ENCODE measurements around the gene GAA.

The GAA gene

GRCh38 chr17:80070375-80071115 lies 30.8 kb upstream of the GAA start:
- TF ChIP-seq TAF1 (IDR thresholded peaks at IDR 0.05; ENCODE audit: borderline replicate concordance, insufficient read depth, low read length) (no peak), SIN3A (IDR thresholded peaks at IDR 0.05; ENCODE audit: borderline replicate concordance, insufficient read depth, low read length) (no peak), FOXP2 (optimal IDR thresholded peaks at IDR 0.05; ENCODE audit: borderline replicate concordance, extremely low read depth, extremely low read length, insufficient read depth) (no peak), REST (IDR thresholded peaks at IDR 0.05; ENCODE audit: insufficient read depth in 1 of 2, low read depth in 2 of 2, low read length in 2 of 2) (no peak), POLR2AphosphoS5 (IDR thresholded peaks at IDR 0.05; ENCODE audit: low read depth, low read length) (no peak)

GRCh38 chr17:80071116-80071841 lies 30.1 kb upstream of the GAA start:
- TF ChIP-seq POLR2AphosphoS5 (IDR thresholded peaks at IDR 0.05; ENCODE audit: low read depth, low read length) (no peak), SIN3A (IDR thresholded peaks at IDR 0.05; ENCODE audit: borderline replicate concordance, insufficient read depth, low read length) (no peak), TAF1 (IDR thresholded peaks at IDR 0.05; ENCODE audit: borderline replicate concordance, insufficient read depth, low read length) (no peak), REST (IDR thresholded peaks at IDR 0.05; ENCODE audit: insufficient read depth in 1 of 2, low read depth in 2 of 2, low read length in 2 of 2) (no peak), FOXP2 (optimal IDR thresholded peaks at IDR 0.05; ENCODE audit: borderline replicate concordance, extremely low read depth, extremely low read length, insufficient read depth) (no peak)

DNA sequence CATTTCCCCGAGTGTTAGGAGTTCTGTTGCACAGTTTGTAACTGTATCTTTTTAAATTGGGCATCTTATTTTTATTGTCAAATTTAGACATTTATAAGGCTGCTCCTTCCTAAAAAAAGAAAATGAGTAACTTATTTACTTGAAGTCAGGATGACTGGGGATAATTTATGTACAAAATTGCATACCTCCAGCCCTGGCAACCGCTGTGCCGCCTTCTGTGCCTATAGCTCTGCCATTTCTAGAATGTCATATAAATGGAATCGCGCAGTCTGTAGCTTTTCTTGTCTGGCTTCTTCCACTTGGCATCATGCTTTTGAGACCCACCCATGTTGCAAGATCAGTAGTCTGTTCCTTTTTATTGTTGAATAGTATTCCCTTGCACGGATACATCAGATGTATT lies 29.0 kb upstream of the GAA start:
- TF ChIP-seq SIN3A (IDR thresholded peaks at IDR 0.05; ENCODE audit: borderline replicate concordance, insufficient read depth, low read length) (no peak), POLR2AphosphoS5 (IDR thresholded peaks at IDR 0.05; ENCODE audit: low read depth, low read length) (no peak), FOXP2 (optimal IDR thresholded peaks at IDR 0.05; ENCODE audit: borderline replicate concordance, extremely low read depth, extremely low read length, insufficient read depth) (no peak), TAF1 (IDR thresholded peaks at IDR 0.05; ENCODE audit: borderline replicate concordance, insufficient read depth, low read length) (no peak), REST (IDR thresholded peaks at IDR 0.05; ENCODE audit: insufficient read depth in 1 of 2, low read depth in 2 of 2, low read length in 2 of 2) (no peak)

GRCh38 chr17:80080081-80080480 lies 21.3 kb upstream of the GAA start:
- TF ChIP-seq SIN3A (IDR thresholded peaks at IDR 0.05; ENCODE audit: borderline replicate concordance, insufficient read depth, low read length), result no peak
- TF ChIP-seq REST (IDR thresholded peaks at IDR 0.05; ENCODE audit: insufficient read depth in 1 of 2, low read depth in 2 of 2, low read length in 2 of 2), result no peak
- no peak for TF ChIP-seq POLR2AphosphoS5 (IDR thresholded peaks at IDR 0.05; ENCODE audit: low read depth, low read length)
- TF ChIP-seq TAF1 (IDR thresholded peaks at IDR 0.05; ENCODE audit: borderline replicate concordance, insufficient read depth, low read length), result no peak
- TF ChIP-seq FOXP2 (optimal IDR thresholded peaks at IDR 0.05; ENCODE audit: borderline replicate concordance, extremely low read depth, extremely low read length, insufficient read depth), result no peak
